NCI-H1694 (cell line): ENCODE measurements around the gene MAPKAPK2.
"Not testable (repeated sequence)": the region's sequence is repeated elsewhere in the genome, so short reads cannot be mapped to it uniquely, and the experiment has no call there.

Experiments
- DNase-seq: peaks from one replicate; lab custom pipeline; 2025; lab: John Stamatoyannopoulos, UW

MAPKAPK2 gene

GRCh38 chr1:206684478-206685333, at the start of gene MAPKAPK2:
TSS of gene MAPKAPK2 (plus strand) at chr1:206684905. CDS start at chr1:206685230, 325 bp downstream.
- no peak for DNase-seq

- peak; percentile 76 for DNase-seq
Observed at GRCh38 chr1:206635080-206635977, 49.4 kb upstream of the MAPKAPK2 start, which contains the start of gene DYRK3. TSS of gene DYRK3 (plus strand) at chr1:206635536. CDS start at chr1:206635704, 168 bp downstream.

- DNase-seq = no peak
Observed at GRCh38 chr1:206635978-206636345, 48.7 kb upstream of the MAPKAPK2 start.

GRCh38 chr1:206636671-206637070, 48.0 kb upstream of the MAPKAPK2 start:
- DNase-seq = no peak

GRCh38 chr1:206637605-206638004, 47.1 kb upstream of the MAPKAPK2 start:
- DNase-seq = no peak

- DNase-seq = not testable (repeated sequence)
Observed at GRCh38 chr1:206642074-206642473, 42.6 kb upstream of the MAPKAPK2 start.

- no peak for DNase-seq
Observed at GRCh38 chr1:206643118-206643698, 41.5 kb upstream of the MAPKAPK2 start.

- no peak for DNase-seq
Observed at GRCh38 chr1:206646504-206646903, 38.2 kb upstream of the MAPKAPK2 start.

GRCh38 chr1:206647224-206647623, 37.5 kb upstream of the MAPKAPK2 start:
- no peak for DNase-seq

GRCh38 chr1:206649261-206649921, 35.3 kb upstream of the MAPKAPK2 start:
- DNase-seq = no peak

- DNase-seq = no peak
Observed at GRCh38 chr1:206651014-206651413, 33.7 kb upstream of the MAPKAPK2 start.

- DNase-seq = no peak
Observed at GRCh38 chr1:206651958-206652890, 32.5 kb upstream of the MAPKAPK2 start.

- DNase-seq = no peak
Observed at GRCh38 chr1:206653715-206654459, 30.8 kb upstream of the MAPKAPK2 start.

- no peak for DNase-seq
Observed at GRCh38 chr1:206654828-206655227, 29.9 kb upstream of the MAPKAPK2 start.

GRCh38 chr1:206655471-206655882, 29.2 kb upstream of the MAPKAPK2 start:
- DNase-seq = peak; percentile 24

GRCh38 chr1:206656936-206657335, 27.8 kb upstream of the MAPKAPK2 start:
- DNase-seq = no peak

- no peak for DNase-seq
Observed at GRCh38 chr1:206657751-206658150, 27.0 kb upstream of the MAPKAPK2 start.

GRCh38 chr1:206658264-206658980, 26.3 kb upstream of the MAPKAPK2 start:
- no peak for DNase-seq

GRCh38 chr1:206658981-206659273, 25.8 kb upstream of the MAPKAPK2 start:
- no peak for DNase-seq
